NCI-H2081 treated with DMSO at 0.1 percent for 48 hours (cell line): ENCODE measurements around the gene IL1F10.
"Not testable (repeated sequence)": the region's sequence is repeated elsewhere in the genome, so short reads cannot be mapped to it uniquely, and the experiment has no call there.

Experiments
- DNase-seq: peaks from one replicate; lab custom pipeline; 2025; lab: John Stamatoyannopoulos, UW

Gene IL1F10

DNA sequence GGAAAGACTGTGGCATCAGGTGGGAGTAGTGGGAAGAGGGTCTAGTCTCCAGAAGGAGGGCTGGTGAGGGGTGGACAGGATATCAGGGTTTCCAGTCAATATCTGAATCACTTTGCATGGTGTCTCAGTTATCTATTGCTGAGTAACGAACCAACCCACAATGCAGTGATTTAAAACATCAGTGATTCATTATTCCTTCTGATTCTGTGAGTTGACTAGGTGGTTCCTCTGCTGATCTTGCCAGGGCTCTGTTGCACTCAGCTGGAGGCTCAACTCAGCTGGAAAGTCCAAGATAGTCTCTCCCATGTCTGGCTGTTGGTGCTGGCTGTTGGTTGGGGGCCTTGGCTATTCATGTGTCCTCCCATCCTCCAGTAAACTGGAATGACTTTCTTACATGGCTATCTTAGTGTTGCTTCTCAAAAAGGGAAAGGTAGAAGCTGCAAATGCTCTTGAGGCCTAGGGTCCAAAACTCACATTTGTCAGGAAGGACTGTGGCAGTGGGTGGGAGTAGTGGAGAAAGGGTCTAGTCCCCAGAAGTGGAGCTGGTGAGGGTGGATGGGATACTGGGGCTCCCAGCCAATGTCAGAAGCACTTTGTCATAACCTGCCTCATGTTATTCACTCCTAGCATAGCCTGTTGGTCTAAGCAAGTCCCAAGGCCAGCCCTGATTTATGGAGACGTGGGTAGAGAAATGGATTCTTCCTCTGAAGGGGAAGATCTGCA lies 13.9 kb downstream of the IL1F10 start:
- DNase-seq: no peak

- no peak for DNase-seq
These were observed 15.5 kb downstream of the IL1F10 start for GRCh38 chr2:113083296-113083695.

DNA sequence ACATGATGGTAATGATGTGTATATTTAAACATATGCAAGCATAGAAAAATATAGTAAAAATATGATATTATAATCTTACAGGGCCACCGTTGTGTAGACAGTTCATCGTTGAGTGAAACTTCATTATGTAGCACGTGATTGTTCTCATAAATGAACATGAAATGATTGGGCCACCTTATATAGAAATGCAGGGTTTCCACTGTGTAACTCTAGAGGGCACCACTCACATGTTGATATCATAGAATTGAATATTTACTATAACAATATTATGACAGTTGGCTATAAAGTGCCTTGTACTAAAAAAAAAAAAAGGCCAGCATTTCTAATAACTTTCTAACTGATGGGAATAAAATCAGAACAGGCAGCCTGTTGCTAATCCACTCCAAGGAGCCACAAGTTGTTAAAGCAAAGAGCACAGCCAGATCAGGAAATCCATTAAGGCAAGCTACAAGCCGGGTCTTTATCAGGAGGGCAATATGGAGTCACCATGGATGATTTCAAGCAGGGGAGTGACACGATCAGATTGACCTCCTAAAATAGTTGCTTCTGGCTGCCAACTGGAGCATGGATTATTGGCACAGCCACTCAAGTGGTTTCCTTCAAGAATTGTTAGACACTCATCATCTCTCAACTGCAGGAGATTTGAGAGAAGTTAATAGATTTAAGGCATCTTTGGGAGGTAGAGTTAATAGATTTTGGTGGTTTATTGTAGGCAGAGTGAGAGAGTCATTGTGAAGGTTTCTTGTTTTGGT lies 16.7 kb downstream of the IL1F10 start:
- DNase-seq: no peak

- no peak for DNase-seq
These were observed 17.8 kb downstream of the IL1F10 start for GRCh38 chr2:113085542-113085941.

- DNase-seq: no peak
These were observed 20.6 kb downstream of the IL1F10 start for GRCh38 chr2:113088213-113088992.

GRCh38 chr2:113089916-113090315 lies 22.1 kb downstream of the IL1F10 start:
- DNase-seq: no peak

DNA sequence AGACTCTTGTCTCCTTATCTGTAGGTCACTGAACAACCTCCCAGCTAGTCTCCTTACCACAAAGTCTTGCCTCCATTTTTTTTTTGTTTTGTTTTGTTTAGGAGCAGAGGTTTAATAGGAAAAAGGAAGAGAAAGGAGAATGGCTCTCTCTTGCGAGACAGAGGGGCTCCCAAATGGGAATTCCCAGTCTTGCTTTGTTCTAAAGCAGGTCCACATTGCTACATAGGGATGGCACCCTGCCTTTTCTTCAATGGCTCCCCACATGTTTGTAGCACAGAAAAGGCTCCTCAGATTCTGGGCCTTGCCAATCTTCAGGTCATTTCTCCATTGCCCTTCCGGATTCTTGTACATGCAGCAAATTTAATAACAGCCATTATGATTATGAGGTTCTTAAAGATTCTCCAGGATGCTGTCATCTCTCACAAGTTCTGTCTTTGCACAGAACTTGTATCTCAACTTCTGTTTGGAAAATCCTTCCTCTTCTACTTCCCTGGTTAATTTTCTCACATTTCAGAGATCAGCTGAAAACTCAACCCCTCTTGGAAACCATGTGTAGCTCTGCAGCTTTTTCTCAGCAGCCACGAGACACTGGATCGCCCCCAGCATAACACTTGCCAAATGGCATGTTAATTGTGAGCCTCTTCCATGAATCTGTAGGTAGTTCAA lies 23.6 kb downstream of the IL1F10 start:
- no peak for DNase-seq

DNA sequence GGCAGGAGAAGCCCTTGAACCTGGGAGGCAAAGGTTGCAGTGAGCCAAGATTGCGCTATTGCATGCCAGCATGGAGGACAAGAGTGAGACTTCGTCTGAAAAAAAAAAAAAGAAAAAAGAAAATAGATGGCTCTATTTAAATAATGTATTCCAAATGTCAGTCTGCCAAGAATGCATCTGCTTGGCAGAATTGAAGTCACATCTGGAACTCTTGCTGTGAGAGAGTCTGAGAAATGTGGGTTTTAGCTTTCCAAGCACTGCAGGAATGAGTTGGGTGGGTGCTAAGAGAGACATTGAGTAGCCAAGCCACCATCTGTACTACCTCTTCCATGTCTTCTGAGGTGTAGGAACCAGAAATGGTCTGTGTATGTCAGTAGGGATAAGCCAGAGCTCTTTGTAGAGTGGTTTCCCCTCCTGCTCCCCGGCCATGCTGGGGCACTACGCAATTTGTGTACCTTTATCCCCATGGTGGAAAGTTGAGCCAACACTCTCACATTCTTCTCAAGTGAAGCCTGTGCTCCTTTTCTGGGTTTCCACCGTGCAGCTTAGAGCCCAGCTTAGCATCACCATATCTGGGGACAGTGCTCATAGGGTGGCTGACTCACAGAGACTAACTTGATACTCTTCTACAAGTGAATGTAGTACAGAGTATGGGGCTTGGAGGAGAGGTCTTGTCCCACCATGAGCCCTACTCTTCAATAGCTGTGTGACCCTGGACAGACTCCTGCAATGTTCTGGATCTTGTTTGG lies 25.3 kb downstream of the IL1F10 start:
- no peak for DNase-seq

DNA sequence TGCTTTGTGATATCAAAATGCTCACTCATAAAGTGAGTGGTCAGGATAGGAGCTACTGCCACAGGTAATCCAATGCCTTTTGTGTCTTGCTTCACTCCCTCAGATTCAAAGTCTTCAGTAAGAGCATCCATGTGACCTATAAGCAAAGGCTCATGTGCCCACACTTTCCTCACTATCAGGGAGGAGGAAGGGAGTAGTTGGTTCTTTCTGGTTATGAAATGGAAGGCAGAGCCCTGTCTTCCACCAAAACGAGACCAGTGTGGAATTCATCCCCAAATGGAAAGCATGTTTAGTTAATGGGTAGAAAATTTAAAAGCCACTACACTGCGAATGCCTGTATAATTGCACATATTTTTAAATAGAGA lies 25.8 kb downstream of the IL1F10 start:
- DNase-seq: no peak

DNA sequence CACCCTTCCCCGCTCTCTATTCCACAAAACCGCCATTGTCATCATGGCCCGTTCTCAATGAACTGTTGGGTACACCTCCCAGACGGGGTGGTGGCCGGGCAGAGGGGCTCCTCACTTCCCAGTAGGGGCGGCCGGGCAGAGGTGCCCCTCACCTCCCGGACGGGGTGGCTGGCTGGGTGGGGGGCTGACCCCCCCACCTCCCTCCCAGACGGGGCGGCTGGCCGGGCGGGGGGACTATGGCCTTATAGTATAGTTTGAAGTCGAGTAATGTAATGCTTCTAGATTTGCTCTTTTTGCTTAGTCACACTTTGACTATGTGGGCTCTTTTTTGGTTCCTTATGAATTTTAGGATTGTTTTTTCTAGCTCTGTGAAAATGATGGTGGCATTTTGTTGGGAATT lies 28.5 kb downstream of the IL1F10 start:
- DNase-seq: not testable (repeated sequence)

DNA sequence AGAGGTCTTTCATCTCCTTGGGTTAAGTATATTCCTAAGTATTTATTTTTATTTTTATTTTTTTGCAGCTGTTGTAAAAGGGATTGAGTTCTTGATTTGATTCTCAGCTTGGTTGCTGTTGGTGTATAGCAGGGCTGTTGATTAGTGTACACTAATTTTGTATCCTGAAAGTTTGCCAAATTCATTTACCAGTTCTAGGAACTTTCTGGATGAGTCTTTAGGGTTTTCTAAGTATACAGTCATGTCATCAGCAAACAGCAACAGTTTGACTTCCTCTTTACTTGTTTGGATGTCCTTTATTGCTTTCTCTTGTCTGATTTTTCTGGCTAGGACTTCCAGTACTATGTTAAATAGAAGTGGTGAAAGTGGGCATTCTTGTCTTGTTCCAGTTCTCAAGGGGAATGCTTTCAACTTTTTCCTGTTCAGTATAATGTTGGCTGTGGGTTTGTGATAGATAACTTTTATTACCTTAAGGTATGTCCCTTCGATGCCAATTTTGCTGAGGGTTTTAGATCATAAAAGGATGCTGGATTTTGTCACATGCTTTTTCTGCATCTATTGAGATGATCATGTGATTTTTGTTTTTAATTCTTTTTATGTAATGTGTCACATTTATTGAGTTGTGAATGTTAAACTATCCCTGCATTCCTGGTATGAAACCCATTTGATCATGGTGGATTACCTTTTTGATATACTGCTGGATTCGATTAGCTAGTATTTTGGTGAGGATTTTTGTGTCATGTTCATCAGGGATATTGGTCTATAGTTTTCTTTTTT lies 29.3 kb downstream of the IL1F10 start:
- not testable (repeated sequence) for DNase-seq

- no peak for DNase-seq
These were observed 30.3 kb downstream of the IL1F10 start for GRCh38 chr2:113098041-113098440.

DNA sequence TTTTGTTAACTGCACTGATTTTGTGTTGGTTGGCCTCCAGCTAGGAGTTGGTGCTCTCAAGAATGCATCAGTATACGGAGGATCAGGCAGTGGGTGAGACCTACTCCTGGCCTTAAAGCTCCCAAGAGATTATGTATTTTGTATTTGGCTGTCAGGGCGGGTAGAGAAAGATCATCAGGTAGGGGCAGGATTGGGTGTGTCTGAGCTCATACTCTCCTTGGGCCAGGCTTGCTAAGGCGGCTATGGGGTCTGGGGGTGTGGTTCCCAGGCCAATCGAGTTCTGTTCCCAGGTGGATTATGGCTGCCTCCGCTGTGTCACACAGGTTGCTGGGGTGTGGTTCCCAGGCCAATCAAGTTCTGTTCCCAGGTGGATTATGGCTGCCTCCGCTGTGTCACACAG lies 30.8 kb downstream of the IL1F10 start:
- DNase-seq: no peak

GRCh38 chr2:113102133-113102532 lies 34.4 kb downstream of the IL1F10 start:
- no peak for DNase-seq

GRCh38 chr2:113103277-113103676 lies 35.5 kb downstream of the IL1F10 start:
- DNase-seq: no peak

DNA sequence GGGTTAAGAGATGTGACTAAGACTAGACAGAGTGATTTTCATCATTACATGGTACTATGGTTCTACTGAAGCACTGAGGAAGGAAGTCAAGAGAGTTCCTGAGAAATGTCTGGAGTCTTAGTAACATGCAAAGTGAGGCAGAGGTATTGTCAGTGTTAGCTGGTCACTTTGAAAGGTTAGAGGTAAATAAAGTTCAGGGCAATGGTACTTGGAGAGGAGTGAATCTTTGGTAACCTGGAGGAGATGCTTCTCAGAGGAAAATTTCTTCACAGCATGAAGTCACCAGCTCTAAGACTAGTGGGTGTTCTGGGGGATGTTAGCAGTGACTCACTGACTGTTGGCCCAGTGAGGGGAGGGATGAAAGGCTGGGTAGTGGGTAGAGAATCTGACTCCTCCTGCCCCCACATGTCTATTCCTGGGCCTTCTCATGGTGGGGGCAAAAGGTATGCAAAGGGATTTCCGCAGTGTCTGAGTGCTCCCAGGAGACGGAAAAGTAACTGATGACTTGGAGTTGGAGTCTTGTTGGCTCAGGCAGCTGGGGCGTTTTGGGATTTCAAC lies 36.4 kb downstream of the IL1F10 start:
- no peak for DNase-seq

GRCh38 chr2:113105047-113105785 lies 37.4 kb downstream of the IL1F10 start:
- DNase-seq: no peak

DNA sequence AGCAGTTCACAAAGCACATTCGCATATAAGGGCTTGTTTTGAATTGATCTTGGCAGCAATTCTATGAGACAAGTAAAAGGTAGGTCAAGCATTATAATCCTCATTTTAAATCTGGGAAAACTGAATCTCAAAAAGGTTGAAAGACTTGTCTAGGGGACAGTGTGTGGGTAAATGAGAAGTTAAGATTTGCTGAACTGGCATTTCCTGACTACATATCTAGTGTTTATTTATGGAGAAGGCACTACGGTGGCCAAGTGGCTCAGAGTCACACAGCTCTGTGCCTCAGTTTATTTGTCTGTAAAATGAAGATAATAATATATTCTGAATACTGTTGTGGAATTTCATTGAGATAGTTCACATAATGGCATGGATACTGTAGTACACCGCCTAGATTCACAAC lies 43.4 kb downstream of the IL1F10 start:
- DNase-seq: no peak

DNA sequence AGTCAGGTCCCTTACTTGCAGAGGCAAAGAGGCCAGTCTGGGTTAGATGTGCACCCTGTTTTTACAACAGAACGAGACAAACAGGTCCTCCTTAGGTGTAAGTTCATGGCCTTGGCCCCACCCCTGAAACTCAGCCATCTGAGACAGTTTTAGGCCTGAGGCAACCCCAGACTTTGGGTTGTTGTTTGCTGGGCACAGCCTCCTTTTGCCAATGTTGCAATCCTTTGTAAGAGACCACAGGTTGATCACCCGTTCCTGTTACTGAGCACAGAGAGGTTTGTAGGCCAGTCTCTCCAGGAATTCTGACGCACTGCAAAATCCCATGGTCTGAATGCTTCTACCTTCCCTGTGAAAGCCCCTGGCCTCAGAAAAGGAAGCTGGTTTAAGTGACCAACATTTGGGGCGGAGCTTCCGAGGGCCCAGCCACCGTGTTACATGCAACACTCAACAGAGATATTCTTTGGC lies 44.1 kb downstream of the IL1F10 start:
- DNase-seq: no peak

DNA sequence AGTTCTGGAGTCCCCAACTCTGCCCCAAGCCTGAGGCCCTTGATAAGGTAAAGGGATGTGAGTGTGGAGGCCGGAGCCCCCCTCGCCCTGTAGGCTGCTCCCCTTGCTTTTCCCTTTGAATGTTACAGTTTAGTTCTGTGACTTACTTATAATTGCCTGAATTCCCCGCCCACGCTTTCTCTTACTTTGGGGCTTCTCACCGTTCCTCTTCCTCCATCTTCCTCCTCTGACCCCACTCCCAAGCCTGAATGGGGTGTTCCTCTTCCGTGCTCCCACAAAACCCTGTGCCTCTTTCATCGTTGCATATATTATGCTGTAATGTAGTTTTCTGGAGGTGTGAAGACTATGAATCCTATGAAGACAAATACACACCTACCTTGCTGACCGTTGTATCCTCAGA lies 44.7 kb downstream of the IL1F10 start:
- DNase-seq: no peak
